NCI-H345 treated with DMSO at 0.1 percent for 48 hours (cell line): ENCODE results near the gene RASIP1.
A peak's percentile ranks its signal among the peaks of the same experiment; 100 is the strongest.

Experiments used
- DNase-seq: peaks from one replicate; lab custom pipeline; 2025; ENCODE audit not compliant: unreplicated experiment; lab: John Stamatoyannopoulos, UW

The RASIP1 gene

DNA sequence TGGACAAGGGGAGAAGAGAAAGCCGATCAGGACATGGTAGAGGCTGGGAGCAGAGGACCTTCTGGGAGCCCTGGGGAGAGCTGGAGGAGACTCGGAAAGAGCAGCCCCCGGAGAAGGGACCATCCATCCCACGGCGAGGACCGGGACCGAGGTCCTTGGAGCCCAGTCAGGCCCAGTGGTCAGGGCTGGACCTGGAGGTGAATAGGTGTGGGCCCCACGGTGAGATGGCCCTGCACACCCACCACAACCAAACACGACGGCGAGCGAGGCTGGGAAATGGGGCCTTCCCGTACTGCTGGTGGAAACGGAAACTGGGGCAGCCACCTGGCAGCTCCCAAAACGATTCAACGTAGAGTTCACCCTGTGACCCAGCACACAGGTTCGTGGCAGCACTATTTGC, 63.9 kb downstream of the RASIP1 start:
- no peak for DNase-seq

DNA sequence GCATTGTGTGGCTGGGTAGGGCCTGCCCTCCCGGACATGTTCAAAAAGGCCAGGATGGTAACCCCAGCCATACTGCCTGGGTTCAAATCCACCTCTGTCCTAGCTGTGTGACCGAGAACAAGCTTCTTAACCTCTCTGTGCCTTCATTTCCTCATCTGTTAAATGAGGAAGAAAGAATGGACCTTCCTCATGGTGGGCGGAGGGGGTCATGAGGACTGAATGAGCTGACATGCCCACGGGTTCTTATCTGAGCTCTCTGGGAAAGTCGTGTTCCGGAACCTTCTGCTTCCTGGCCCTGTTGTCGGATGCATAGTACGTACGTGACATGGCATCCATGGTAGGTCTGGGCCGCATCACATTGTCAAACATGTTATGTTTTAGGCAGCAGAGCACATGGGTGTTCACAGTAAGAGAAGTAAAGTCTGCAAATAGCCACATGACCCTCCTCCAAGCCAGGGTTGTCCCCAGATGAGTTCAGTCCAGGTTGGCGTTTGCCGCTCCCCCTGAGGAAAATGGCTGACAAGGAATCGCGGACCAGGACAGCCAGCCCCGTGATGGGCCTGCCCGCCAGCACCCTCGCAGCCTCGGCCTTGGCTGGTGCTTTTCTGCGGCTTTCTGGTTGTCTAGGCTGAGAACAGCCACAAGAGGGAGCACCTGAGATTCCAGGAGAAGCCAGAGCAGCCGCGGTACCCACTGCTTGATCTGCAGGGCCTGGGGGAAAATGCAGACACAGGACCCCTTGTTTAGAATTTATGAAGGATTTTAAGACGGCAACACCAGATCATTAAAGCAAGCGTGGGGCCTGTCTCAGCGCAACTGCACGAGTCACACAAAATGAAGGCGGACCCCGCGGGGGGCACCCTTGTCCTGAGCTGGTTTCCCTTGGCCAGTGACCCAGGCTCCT, 65.2 kb downstream of the RASIP1 start:
- DNase-seq = peak; percentile 52

DNA sequence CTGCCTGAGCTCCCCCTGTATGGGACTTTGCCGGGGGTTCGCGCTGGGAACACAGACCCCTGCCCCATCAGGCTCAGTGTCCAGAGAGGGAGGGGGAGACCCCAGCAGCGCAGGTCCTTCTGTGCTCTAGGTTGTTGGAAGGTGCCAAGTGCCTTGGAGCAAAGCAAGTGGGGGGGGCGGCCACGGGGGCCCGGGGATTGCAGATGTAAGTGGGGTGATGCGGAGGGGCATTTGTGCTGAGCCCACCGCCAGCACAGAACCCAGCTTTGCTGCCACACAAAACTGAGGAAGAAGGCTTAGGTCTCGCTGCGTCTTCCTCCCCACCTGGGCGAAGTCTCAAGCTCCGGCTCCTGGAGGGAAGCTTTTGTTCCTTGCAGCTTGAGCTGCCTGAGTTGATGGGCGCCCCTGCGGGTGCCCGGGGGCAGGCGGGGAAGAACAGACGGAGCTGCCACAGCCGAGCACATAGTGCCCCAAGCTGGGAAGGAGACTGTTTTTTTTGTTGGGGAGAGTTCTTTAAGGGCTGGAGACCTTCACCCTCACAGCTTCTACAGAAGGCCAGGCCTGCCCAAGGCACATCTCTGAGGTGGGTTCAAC, 66.1 kb downstream of the RASIP1 start:
- no peak for DNase-seq

DNA sequence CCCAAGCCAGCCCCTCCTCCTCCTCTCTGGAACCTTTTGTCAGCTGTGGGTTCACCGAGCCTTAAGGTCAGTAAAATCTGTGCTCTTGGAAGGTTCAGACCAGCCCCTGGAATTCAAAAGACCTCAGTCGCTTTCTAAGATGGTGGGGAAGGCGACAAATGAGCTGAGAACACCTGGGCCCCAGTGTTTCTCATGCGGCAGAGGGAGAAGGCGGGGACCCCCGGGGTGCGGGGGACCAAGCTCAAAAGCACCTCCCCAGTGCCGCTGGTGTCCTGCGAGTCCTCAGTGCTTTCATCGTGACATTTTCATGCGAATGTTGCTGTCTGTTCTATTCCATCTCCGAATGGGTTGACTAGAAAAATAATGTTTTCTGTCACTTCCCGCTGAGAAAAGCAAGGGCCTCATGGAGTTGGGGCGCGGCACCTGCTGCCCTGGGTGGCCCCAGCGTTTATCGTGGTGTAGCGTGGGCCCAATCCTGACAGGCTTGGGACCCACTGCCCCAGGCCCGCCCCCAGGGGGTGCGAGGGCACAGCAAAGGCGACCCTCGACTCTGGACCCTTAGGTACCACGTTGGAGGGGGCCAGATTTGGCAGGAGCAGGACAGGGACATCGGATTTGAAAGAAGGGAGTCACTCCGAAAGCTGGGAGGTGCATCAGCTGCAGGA, 66.8 kb downstream of the RASIP1 start:
- DNase-seq = no peak

DNA sequence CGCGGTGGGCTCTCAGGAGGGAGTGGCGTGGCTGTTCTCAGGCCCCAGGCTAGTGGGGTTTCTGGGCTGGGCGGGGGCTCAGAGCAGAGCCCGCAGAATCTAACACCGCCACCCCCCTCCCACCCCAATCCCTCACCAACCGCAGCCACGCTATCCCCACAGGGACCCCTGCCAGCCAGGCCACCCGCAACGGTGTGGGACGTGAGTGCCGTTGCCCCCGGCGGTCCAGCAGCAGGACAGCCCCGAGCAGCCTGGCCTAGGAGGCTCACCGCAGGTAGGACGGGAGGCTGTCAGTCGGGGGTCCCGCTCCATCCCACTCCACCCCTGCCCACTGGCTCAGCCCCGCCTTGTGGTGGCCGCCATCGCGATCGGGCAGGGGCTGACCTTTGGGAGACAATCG, 67.4 kb downstream of the RASIP1 start, which contains the start of gene NTN5:
TSS of gene NTN5 (minus strand) at position 24 of the 400 bp plus-strand sequence. CDS start 2,031 bp downstream, outside the sequence.
- no peak for DNase-seq

DNA sequence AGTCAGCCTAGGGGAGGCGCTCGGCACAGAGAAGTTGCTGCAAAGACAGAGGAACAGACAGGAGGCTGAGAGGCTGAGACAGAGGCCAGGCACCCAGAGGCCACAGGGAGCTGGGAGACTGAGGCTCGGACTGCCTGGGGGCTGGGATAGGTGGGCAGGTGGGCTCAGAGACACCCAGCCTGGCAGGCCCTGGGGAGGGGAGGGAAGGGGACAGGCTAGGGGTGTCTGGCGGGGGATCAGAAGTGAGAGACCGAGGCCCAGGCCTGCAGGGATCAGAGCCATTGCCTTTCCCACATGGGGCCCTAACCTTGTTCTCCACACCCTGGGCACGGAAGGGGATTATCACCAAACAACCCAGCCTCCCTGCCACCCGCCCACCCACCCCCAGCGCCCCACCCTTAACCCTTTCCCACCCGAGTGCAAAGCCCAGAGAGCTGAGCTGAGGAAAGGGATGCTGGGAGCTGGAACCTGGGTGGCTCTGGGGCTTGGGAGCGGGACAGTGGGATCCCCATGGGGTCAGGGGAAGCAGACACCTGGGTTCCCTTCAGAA, 68.9 kb downstream of the RASIP1 start:
- DNase-seq = no peak

DNA sequence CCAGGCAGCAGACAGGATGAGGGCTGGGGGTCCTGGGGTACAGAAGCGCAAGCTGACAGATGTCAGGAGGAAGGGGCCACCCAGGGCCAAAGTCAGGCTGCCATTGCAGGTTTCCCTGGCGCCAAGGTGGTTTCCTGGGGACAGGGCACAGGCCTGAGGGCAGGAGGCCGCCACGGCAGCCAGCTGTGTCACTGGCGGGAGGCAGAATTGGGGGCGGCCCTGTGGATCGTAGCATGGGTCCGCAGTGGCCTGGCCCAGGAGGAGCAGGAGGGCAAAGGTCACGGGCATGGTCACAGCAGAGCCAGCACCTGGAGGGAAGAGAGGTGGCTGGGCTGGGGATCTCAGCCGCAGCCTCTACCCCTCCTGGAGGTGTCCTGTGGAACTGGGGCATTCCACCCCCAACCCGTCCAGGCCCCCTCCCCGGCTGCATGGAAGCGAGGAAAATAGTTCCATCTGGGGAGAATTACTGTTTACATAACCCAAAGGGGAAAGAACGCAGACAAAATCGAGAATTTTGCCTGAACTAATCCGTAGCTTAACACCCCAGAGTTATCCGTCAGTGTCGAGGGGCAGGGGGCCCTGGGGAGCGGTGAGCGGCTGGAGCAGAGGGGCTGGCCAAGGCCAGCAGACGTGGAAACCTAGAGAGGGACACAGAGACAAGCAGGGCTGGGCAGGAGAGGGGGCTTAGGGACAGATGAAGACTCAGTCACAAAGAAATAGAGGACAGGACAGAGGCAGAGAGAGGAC, 69.5 kb downstream of the RASIP1 start:
- DNase-seq = no peak
